ENCODE measurements around the gene CCDC3.

The CCDC3 gene

GRCh38 chr10:12919574-12919973 lies 81.9 kb downstream of the CCDC3 start:
- DNase-seq: no peak

DNA sequence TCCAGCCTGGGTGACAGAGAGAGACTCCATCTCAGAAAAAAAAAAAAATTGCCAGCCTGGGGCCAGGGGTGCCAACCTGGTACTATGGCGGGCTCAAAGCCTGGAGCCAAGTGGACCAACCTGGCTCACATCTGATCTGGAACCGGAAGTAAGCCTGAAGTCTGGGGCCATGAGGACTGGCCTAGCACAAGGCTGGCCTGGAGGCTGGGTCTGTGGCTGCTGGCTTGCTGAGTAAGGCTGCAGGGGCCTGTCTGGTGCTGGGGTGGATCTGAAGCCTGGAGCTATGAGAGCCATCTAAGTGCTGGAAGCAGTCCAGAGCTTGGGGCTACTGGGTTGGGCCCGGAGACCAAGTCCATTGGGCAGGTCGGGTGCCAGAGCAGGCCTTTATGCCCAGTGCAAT lies 84.9 kb downstream of the CCDC3 start:
- no peak for DNase-seq

DNA sequence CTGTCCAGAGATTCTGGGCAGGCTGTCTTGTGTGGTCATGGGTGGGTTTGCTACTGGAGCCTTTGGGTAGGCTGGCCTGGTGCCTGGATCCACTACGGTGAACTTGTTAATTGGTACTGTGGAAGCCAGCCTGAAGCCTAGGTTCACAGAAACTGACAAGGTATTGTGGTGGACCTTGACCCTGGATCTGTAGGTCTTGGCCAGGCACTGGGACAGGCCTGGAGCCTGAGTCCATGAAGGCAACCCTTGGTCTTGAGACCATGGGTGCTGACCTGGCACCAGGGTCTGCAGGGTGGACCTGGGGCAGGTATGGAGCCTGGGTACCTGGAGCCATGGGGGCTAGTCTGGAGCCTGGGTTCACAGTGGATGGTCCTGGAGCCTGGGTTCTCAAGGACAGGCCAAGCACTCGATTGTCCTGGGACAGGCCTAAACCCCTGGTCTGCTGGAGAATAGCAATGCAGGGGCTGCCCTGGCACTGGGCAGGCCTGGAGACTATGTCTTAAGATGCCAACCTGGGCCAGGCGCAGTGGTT lies 85.8 kb downstream of the CCDC3 start:
- no peak for DNase-seq

DNA sequence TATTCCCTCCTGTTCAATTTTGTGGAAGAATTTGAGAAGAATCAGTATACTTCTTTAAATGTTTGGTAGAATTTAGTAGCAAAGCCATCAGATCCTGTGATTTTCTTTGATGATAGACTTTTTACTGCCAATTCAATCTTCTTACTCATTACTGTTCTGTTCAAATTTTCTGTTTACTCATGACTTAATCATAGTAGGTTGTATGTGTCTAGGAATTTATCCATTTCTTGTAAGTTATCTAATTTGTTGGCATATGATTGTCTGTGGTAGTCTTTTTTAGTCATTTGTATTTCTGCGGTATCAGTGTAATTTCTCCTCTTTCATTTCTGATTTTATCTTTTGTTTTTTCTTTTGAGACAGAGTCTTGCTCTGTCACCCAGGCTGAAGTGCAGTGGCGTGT lies 87.4 kb downstream of the CCDC3 start:
- no peak for DNase-seq

- no peak for DNase-seq
Observed at GRCh38 chr10:12911795-12912194, 89.7 kb downstream of the CCDC3 start.

DNA sequence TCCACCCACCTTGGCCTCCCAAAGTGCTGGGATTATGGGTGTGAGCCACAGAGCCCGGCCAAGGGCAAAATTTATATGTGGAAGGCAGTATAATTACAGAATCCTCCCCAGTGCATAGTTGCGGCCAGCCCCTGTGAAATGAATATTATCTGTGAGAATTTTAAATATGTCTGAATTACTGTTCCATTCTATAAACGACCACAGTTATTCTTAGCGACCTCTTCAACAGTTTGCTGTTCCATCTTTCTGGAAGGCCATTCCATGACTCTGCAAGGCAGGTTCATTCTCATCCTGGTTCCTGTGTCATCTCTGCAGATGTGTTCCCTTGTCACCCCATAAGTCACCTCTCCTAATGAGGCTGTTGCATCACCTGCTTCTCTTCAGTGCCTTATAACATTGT lies 90.7 kb downstream of the CCDC3 start:
- no peak for DNase-seq

GRCh38 chr10:12909836-12910185 lies 91.7 kb downstream of the CCDC3 start:
- DNase-seq: no peak

DNA sequence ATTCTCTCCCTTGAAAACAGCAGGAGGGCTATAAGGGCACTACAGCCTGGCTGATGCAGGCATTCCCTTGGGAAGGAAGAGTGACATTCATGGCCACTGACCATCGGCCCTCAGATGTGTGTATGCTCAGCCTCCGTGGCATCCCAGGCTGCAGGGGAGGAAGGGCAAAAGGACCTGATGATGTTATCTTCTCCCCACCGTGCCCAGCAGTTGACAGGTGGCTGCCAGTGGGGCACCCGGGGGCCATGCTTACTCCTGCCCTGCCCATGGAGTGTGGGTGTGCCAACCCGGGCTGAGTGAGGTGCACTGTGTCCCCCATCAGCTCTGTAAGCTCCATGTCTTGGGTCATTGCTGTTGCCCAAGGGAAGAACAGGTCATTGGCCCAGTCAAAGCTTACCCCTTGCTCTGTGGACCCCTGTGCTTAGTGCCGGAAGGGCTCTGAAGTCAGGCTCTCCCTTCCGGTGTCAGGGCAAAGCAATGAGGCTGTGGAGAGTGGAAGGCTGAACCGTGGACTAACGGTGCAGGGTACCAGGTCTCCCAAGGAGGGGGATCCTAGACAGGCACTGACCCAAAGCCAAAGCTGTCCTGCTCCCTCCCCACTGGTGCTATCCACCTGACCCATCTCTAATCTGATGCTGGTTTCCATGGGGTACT lies 92.2 kb downstream of the CCDC3 start:
- DNase-seq: no peak

DNA sequence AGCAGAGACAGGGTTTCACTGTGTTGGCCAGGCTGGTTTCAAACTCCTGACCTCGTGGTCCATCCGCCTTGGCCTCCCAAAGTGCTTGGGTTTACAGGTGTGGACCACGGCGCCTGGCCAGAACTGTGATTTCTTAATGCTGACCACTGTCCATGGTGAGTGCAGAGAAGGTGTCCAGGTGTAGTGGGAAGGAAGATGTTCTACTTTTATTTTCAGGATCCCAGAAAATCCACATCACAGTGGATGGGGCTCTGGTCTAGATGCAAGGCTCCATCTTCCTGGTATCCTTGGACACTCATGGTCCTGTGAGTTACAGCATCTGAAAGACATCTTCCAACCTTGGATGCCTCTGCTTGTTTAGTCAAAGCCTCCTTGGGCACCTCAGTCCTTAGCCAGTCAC lies 92.7 kb downstream of the CCDC3 start:
- no peak for DNase-seq

- no peak for DNase-seq
Observed at GRCh38 chr10:12907656-12908055, 93.9 kb downstream of the CCDC3 start.

DNA sequence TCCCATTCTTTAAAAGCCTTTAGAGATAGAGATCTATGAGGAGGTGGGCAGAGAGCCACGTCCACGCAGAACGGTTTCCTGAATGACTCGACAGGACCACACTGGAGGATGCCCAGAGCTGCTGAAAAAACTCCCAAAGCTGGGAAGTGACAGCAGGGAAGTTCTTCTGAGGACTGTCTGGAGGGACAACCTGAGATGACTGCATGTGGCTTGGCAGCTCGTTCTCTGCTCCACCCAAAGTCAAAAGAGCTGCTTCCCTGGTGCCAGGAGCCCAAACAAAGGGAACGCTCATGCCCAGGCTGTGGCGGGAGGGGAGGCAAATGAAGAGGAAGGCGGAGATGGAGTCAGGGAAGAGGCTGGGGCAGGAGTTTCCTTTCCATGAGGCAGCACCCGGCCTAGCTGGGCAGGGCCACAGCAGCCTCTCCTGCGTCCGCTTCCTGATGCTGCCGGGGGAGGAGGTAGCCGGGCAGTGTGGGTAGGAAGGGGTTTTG lies 95.4 kb downstream of the CCDC3 start:
- DNase-seq: no peak

GRCh38 chr10:12905067-12905466 lies 96.4 kb downstream of the CCDC3 start:
- DNase-seq: no peak

- no peak for DNase-seq
Observed at GRCh38 chr10:12902851-12903358, 98.6 kb downstream of the CCDC3 start.

DNA sequence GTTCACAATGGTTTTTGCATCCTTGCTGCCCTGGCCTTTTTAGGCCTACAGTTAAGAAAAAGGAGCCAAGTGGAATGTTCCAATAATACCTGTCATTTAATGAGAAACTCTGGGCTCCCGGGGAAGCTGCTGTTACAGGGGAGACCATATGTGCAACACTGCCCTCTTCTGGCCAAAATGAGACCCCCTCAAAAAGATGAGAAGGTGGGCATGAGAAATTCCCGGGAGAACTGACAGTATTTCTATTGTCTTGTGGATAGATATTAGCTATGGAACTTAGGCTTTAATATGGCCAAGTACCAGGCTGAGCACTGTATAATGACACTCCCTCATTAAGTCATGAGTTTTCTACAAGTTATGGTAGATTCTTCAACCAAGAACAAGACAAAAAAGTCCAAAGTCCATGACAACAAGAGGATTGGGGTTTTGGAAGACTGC lies 99.4 kb downstream of the CCDC3 start:
- DNase-seq: peak; percentile 31

GRCh38 chr10:12899546-12899945 lies 102.0 kb downstream of the CCDC3 start:
- no peak for DNase-seq

DNA sequence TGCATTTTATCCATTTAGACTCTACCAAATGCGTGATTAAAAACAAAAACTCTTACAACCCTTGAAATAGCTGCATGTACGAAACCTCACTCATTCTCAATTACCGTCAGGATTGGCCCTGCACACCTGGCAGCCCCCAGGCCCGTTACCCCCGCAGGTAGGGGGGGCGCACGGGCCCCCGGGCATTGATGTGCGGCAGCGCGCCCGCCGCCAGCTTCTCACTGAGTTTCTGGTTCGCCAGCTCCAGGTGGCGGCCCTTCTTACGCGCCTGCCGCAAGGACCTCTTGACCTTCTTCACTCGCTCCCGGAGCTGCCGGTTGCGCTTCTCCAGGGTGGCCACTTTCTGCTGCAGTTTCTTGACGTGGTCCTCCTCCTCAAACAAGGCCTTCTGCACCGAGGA lies 103.2 kb downstream of the CCDC3 start:
- no peak for DNase-seq

DNA sequence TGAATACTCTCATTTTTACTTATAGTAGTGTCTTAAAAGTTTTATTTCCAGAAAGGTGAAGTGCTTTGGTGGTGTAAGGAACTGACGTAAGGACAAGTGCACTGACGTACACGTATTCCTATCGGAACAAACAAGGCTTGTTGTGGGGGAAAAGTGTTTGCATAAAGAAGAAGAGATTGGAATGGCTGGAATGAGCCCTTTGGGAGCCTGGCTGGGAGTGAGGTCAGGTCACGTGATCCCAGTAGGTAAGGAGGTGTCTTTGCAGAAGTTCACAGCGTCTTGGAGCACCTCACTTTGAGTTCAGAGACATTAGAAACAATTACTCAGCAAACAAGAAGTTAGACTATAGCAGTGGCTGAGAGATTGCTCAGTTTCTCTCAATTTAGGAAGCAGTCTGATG lies 104.2 kb downstream of the CCDC3 start:
- no peak for DNase-seq

- DNase-seq: no peak
Observed at GRCh38 chr10:12896251-12896650, 105.3 kb downstream of the CCDC3 start.

GRCh38 chr10:12892924-12893323 lies 108.6 kb downstream of the CCDC3 start:
- DNase-seq: no peak

- no peak for DNase-seq
Observed at GRCh38 chr10:12890958-12891357, 110.6 kb downstream of the CCDC3 start.

- DNase-seq: no peak
Observed at GRCh38 chr10:12888470-12888869, 113.0 kb downstream of the CCDC3 start.

DNA sequence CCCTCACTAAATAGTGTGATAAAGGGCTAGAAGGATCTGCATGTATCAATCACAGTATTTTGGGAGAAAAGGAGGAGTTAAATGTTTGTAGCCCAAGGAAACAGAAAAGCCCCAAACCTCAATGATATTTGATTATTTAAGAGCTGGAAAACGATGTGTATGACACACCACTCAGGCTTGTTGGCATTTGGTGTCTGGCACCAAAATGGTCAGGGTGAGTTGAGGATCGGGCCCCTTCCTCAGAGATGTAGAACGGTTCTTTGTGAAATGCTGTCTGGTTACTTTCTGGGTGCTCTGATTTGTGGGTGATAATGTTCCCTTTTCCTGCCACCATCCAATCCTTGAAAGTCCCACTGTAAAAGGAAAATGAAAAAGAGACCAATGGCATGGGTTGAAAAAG lies 113.7 kb downstream of the CCDC3 start:
- no peak for DNase-seq

DNA sequence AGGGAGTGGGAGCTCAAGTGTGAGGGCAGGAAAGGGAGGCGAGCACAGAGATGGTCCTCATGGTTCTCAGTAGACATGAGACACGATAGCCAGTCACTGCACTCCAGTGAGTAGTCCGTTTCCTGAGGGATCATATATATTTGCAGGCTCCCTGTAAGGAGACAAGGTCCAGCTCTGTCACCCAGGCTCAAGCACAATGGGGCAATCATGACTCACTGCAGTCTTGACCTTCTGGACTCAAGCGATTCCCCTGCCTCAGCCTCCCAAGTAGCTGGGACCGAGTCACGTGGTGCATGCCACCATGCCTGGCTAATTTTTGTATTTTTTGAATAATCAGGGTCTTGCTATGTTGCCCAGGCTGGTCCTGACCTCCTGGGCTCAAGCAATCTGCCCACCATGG lies 116.7 kb downstream of the CCDC3 start:
- DNase-seq: no peak

GRCh38 chr10:12880423-12880822 lies 121.1 kb downstream of the CCDC3 start:
- DNase-seq: no peak

DNA sequence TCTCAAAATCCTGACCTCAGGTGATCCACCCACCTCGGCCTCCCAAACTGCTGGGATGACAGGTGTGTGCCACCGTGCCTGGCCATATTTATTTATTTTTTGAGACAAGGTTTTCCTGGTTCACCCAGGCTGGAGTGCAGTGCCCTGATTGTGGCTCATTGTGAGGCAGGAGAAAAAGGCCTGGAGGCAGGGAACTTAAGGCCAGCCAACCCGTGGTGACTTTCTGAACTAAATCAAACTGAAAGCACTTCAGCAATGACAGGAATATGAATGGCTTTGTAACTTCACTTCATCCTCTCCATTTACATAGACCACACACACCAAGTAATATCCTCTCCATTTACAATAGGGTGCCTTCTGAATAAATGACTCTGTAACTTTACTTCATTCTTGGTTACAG lies 124.4 kb downstream of the CCDC3 start:
- no peak for DNase-seq
